CD4-positive, alpha-beta T cell treated with Interleukin-4 for 4 hours (primary cell): ENCODE data around the gene SRP68.

Source experiments
- DNase-seq: peaks from one replicate; pipeline ENCODE4 v3.0.0-alpha.2; 2020

Gene SRP68

DNA sequence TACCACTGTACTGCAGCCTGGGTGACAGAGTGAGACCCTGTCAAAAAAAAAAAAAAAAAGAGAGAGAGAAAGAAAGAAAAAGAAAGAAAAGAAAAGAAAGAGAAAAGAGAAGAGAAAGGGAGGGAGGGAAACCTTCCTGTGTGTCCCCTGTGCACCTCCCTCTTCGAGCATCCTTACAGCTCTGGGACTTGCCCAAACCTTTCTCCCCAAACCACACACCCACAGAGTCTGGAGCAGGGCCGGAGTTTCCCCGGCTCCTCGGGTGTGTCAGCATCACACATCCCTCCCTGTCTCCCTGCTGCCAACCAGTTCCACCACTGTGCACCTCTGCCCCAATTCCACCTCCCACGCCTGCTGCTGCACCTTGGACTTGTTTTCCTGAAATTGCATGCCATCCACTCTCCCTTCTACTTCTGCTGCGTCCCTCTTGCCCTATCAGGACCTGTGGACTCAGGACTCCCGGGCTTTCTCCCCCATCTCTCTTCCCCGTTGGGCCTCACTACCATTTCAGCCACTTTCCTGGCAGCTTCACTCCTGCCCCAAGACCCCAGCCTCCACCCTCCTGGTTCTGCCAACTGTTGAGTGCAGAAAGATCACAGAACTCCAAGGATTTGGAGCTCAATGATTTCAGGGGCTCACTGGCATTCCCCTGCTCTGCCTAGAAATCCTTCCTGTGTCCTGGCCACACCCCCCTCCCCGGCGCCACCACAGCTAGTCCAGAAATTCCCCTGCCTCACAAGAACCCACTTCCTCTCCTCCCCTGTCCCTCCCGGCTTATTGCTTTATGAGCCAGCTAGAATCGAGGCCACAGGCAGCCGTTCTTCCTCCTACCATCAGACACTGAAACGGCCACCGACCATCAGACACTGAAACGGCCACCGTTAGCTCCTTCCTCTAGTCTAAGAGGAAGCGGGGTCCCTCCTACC, 75.4 kb downstream of the SRP68 start:
- peak; percentile 30 for DNase-seq

DNA sequence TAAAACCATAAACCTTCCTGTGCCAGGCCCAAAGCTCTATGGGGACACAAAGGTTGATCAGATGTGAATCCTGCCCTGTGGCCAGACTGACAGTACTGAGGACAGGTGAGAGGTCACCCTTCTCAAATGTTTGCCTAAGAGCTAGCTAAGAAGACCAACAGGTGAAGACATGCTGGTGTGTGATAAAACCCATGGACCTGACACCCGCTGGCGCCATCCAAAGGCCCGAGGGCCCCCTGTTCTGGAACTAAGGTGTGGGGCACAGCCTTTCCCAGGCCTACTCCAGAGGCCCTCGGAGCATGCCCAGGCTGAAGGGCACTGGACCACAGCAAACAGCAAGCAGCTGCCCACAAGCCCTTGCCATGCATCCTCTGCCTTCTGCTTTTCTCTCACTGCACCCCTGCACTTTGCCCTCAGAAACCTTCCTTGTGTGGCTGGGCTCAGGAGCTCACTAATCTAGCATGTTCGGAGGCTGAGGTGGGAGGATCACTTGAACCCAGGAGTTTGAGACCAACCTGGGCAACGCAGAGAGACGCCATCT, 76.9 kb downstream of the SRP68 start:
- no peak for DNase-seq

DNA sequence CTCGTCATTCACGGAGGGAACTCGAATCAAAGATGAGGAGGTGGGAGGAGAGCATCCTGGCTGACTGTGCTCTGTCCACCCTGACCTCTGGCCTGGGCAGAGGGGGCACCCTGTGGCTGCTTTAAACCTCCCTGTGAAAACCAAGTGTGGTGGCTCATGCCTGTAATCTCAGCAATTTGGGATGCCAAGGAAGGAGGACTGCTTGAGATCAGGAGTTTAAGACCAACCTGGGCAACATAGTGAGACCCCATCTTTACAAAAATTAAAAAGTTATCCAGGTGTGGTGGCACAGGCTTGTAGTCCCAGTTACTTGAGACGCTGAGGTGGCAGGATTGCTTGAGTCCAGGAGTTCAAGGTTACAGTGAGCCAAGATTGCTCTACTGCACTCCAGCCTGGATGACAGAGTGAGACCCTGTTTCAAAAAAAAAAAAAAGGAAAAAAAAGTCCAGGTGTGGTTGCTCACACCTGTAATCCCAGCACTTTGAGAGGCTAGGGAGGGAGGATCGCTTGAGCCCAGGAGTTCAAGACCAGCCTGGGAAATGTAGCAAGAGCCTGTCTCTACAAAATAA, 77.4 kb downstream of the SRP68 start:
- no peak for DNase-seq

DNA sequence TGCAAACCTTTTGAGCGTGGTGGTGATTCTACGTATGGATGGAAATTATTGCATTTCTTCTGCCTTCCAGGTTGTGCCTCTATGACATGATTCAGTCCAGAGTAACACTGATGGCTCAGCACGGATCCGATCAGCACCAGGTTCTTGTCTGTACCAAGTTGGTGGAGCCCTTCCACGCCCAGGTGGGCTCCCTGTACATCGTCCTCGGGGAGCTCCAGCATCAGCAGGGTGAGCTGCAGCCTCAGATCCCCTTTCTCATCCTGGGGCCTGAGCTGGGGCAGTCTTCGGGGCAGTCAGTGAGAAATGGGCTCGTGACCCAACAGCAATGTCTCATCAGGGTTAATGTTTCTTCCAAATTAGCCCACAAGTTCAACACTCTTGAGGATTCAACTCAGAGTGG, 80.9 kb downstream of the SRP68 start:
- no peak for DNase-seq
